H9 (cell line): ENCODE measurements around the gene GSG1L2. TPM values are rescaled to one million over a fixed set of nuclear protein-coding genes. Genes with fewer than 3 reads are reported as not detected.

Source experiments
- DNase-seq: peaks from one replicate; pipeline ENCODE4 v3.0.0-alpha.2; 2017
- H2AFZ ChIP-seq: one replicate; pipeline ENCODE4 v1.6.1; 2013; ENCODE audit warnings: mild to moderate bottlenecking, low read length, control low read depth, moderate library complexity
- H2AK5ac ChIP-seq: 2 replicates; pipeline ENCODE4 v1.6.1; 2013; ENCODE audit warnings: low read length, control low read depth, mixed read lengths; ENCODE audit not compliant: insufficient read length
- H2BK120ac ChIP-seq: one replicate; pipeline ENCODE4 v1.6.1; 2013; ENCODE audit warnings: low read depth, mild to moderate bottlenecking, low read length, control low read depth, inconsistent platforms; ENCODE audit not compliant: poor library complexity, severe bottlenecking
- H2BK12ac ChIP-seq: 2 replicates; pipeline ENCODE4 v1.6.1; 2013; ENCODE audit warnings: low read length, control low read depth, mixed read lengths, low read depth; ENCODE audit not compliant: insufficient read length
- H2BK15ac ChIP-seq: 2 replicates; pipeline ENCODE4 v1.6.1; 2013; ENCODE audit warnings: low read depth, low read length, control low read depth
- H2BK20ac ChIP-seq: one replicate; pipeline ENCODE4 v1.6.1; 2013; ENCODE audit warnings: low read depth, mild to moderate bottlenecking, low read length, control low read depth, inconsistent platforms; ENCODE audit not compliant: poor library complexity, severe bottlenecking
- H2BK5ac ChIP-seq: 2 replicates; pipeline ENCODE4 v1.6.1; 2013; ENCODE audit warnings: low read length, control low read depth, mixed read lengths; ENCODE audit not compliant: insufficient read length
- H3K14ac ChIP-seq: 2 replicates; pipeline ENCODE4 v1.6.1; 2013; ENCODE audit warnings: low read length, control low read depth; ENCODE audit not compliant: insufficient read depth
- H3K18ac ChIP-seq: 2 replicates; pipeline ENCODE4 v1.6.1; 2013; ENCODE audit warnings: low read depth, mild to moderate bottlenecking, mixed read lengths, low read length, control low read depth; ENCODE audit not compliant: insufficient read length
- H3K23ac ChIP-seq: 2 replicates; pipeline ENCODE4 v1.6.1; 2013; ENCODE audit warnings: low read length, control low read depth, mixed read lengths, low read depth; ENCODE audit not compliant: insufficient read length
- H3K23me2 ChIP-seq: 2 replicates; pipeline ENCODE4 v1.6.1; 2013; ENCODE audit warnings: low read depth, mild to moderate bottlenecking, mixed read lengths, low read length, control low read depth; ENCODE audit not compliant: insufficient read length, poor library complexity, severe bottlenecking
- H3K27ac ChIP-seq: 2 replicates; pipeline ENCODE4 v1.5.1; 2013; ENCODE audit warnings: low read length, control low read depth, mixed read lengths, low read depth; ENCODE audit not compliant: insufficient read length
- H3K27me3 ChIP-seq: 2 replicates; pipeline ENCODE4 v1.6.1; 2013; ENCODE audit warnings: low read length, control low read depth, inconsistent platforms; ENCODE audit not compliant: insufficient read depth
- H3K4ac ChIP-seq: 2 replicates; pipeline ENCODE4 v1.6.1; 2013; ENCODE audit warnings: low read depth, mild to moderate bottlenecking, control low read depth, inconsistent platforms, low read length, moderate library complexity
- H3K4me1 ChIP-seq: 2 replicates; pipeline ENCODE4 v1.6.1; 2013; ENCODE audit warnings: low read length, control low read depth, inconsistent platforms; ENCODE audit not compliant: insufficient read depth
- H3K4me2 ChIP-seq: 2 replicates; pipeline ENCODE4 v1.6.1; 2013; ENCODE audit warnings: low read length, control low read depth, mixed read lengths; ENCODE audit not compliant: insufficient read length, insufficient read depth
- H3K56ac ChIP-seq: 2 replicates; pipeline ENCODE4 v1.6.1; 2013; ENCODE audit warnings: low read depth, mild to moderate bottlenecking, mixed read lengths, low read length, control low read depth; ENCODE audit not compliant: insufficient read length
- H3K79me1 ChIP-seq: 2 replicates; pipeline ENCODE4 v1.6.1; 2013; ENCODE audit warnings: low read depth, mild to moderate bottlenecking, moderate library complexity, low read length, control low read depth, inconsistent platforms; ENCODE audit not compliant: insufficient read depth, poor library complexity, severe bottlenecking
- H3K79me2 ChIP-seq: 2 replicates; pipeline ENCODE4 v1.6.1; 2013; ENCODE audit warnings: low read length, control low read depth, inconsistent platforms; ENCODE audit not compliant: insufficient read depth
- H3K9ac ChIP-seq: 2 replicates; pipeline ENCODE4 v1.6.1; 2013; ENCODE audit warnings: low read length, control low read depth, mixed read lengths; ENCODE audit not compliant: insufficient read length; ENCODE audit errors: extremely low read depth
- H3K9me3 ChIP-seq: one replicate; pipeline ENCODE4 v1.6.1; 2013; ENCODE audit warnings: low read depth, low read length, inconsistent platforms; ENCODE audit not compliant: control insufficient read depth
- H3T11ph ChIP-seq: one replicate; pipeline ENCODE4 v1.6.1; 2013; ENCODE audit warnings: mild to moderate bottlenecking, low read length, control low read depth, inconsistent platforms
- H4K20me1 ChIP-seq: one replicate; pipeline ENCODE4 v1.6.1; 2013; ENCODE audit not compliant: control insufficient read depth, insufficient read length, insufficient read depth
- H4K5ac ChIP-seq: 2 replicates; pipeline ENCODE4 v1.6.1; 2013; ENCODE audit warnings: low read depth, mild to moderate bottlenecking, mixed read lengths, low read length, control low read depth; ENCODE audit not compliant: insufficient read length
- H4K8ac ChIP-seq: replicated peaks from 2 replicates; pipeline ENCODE4 v1.6.1; 2013; ENCODE audit warnings: low read length, control low read depth, mixed read lengths, low read depth; ENCODE audit not compliant: insufficient read length
- H4K91ac ChIP-seq: 2 replicates; pipeline ENCODE4 v1.6.1; 2013; ENCODE audit warnings: low read depth, mild to moderate bottlenecking, moderate library complexity, mixed read lengths, low read length, control low read depth; ENCODE audit not compliant: insufficient read length
- H3K27ac Mint-ChIP-seq, 3 experiments: 2 replicates in 2 of 3; 3 replicates in 1 of 3; pipeline ENCODE4 v1.8.0; 2020 to 2021; ENCODE audit warnings: mixed read lengths in 3 of 3, mild to moderate bottlenecking in 1 of 3, moderate library complexity in 1 of 3
- H3K27me3 Mint-ChIP-seq: 2 replicates; pipeline ENCODE4 v1.8.0; 2021; ENCODE audit warnings: low read depth, mild to moderate bottlenecking, moderate library complexity, mixed read lengths
- H3K36me3 Mint-ChIP-seq, 3 experiments: 2 replicates in 2 of 3; 3 replicates in 1 of 3; pipeline ENCODE4 v1.8.0; 2020 to 2021; ENCODE audit warnings: low read depth in 3 of 3, mixed read lengths in 3 of 3; ENCODE audit not compliant: insufficient read depth in 1 of 3
- H3K4me1 Mint-ChIP-seq, 2 experiments: 2 replicates each; pipeline ENCODE4 v1.8.0; 2020; ENCODE audit warnings: mixed read lengths in 2 of 2
- H3K4me3 Mint-ChIP-seq, 2 experiments: 2 replicates in 1 of 2; 3 replicates in 1 of 2; pipeline ENCODE4 v1.8.0; 2020 to 2021; ENCODE audit warnings: mild to moderate bottlenecking in 2 of 2, mixed read lengths in 2 of 2, moderate library complexity in 1 of 2
- H3K9me3 Mint-ChIP-seq, 2 experiments: 2 replicates in 1 of 2; 3 replicates in 1 of 2; pipeline ENCODE4 v1.8.0; 2020; ENCODE audit warnings: mild to moderate bottlenecking in 2 of 2, mixed read lengths in 2 of 2, moderate library complexity in 1 of 2
- WGBS: extraction: QIAGEN DNeasy Blood & Tissue Kit; methylation state at CpG from one replicate; pipeline ENCODE4 v1.1.7; 2013; ENCODE audit warnings: missing lambda C conversion rate, low lambda C conversion rate, mixed read lengths; ENCODE audit not compliant: insufficient read length; ENCODE audit errors: extremely low coverage; 5-methylcytosine and 5-hydroxymethylcytosine counted together
- total RNA-seq: library from RNA; stranded (reverse); gene quantifications from 2 replicates; pipeline ENCODE4 v1.2.1, GENCODE V29; 2021
- TF ChIP-seq, protein P1 (sequence below): fragments of 200-600 bp; sonication (generic); conservative IDR thresholded peaks from 3 replicates; pipeline ENCODE4 v1.8.0; 2021; ENCODE audit warnings: antibody characterized with exemption, mild to moderate bottlenecking

Gene GSG1L2
- total RNA-seq, 1 experiment from 2014 or later, result not detected

DNA sequence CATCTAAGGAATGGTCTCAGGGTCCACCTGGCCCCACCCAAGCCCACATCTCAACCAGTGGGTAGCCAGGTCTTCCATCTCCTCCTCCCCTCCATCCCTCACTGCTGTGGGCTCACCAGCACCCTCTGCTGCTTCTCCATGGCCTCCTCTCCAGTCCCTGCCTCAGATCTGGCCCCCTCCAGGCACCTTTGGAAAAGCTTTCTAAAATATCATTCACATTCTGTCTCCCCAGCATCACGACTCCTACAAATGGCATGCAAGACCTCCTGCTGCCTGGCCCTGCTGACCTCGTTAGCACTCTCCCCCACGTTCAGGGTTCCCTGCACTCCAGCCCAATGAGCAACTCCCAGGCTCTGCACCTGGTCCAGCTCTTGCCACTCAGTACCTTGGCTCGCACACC lies 17.6 kb upstream of the GSG1L2 start:
- H2BK120ac ChIP-seq, result no peak overlapping the region
- no peaks in the 10 kb centered on the region for H3K79me2 ChIP-seq
- DNase-seq, result peak; percentile 74
- Mint-ChIP-seq H3K27me3 (peaks cover 22% of the 10 kb centered on the region), H3K9me3 (no peaks in the 10 kb centered on the region; a peak in 1 of 5 replicates), H3K27ac (no peak overlapping the region; a peak in 2 of 7 replicates), H3K4me1 (peaks cover 18 to 21% of the 10 kb centered on the region in 2 experiments), H3K4me3 (no peak overlapping the region; a peak in 2 of 5 replicates), H3K36me3 (no peaks in the 10 kb centered on the region)
- H2AK5ac ChIP-seq, result no peak overlapping the region
- no peaks in the 10 kb centered on the region for H3K23me2 ChIP-seq
- no peaks in the 10 kb centered on the region for H3K9me3 ChIP-seq
- H3K4me1 ChIP-seq, result peaks cover 2% of the 10 kb centered on the region; the same call in 1 of the 2 replicates
- H3K79me1 ChIP-seq, result no peaks in the 10 kb centered on the region
- H3K27me3 ChIP-seq, result no peaks in the 10 kb centered on the region
- no peak overlapping the region for H3K23ac ChIP-seq
- no peak overlapping the region for H2BK20ac ChIP-seq
- H2BK12ac ChIP-seq, result no peak overlapping the region
- H3K4ac ChIP-seq, result no peak overlapping the region
- H3K14ac ChIP-seq, result no peak overlapping the region
- H2BK15ac ChIP-seq, result no peak overlapping the region
- H4K5ac ChIP-seq, result no peak overlapping the region
- no peak overlapping the region for H3K4me2 ChIP-seq
- H2BK5ac ChIP-seq, result no peak overlapping the region
- TF ChIP-seq, protein P1, sequence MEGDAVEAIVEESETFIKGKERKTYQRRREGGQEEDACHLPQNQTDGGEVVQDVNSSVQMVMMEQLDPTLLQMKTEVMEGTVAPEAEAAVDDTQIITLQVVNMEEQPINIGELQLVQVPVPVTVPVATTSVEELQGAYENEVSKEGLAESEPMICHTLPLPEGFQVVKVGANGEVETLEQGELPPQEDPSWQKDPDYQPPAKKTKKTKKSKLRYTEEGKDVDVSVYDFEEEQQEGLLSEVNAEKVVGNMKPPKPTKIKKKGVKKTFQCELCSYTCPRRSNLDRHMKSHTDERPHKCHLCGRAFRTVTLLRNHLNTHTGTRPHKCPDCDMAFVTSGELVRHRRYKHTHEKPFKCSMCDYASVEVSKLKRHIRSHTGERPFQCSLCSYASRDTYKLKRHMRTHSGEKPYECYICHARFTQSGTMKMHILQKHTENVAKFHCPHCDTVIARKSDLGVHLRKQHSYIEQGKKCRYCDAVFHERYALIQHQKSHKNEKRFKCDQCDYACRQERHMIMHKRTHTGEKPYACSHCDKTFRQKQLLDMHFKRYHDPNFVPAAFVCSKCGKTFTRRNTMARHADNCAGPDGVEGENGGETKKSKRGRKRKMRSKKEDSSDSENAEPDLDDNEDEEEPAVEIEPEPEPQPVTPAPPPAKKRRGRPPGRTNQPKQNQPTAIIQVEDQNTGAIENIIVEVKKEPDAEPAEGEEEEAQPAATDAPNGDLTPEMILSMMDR, result peak; percentile 48; the same call in 2 of the 3 replicates
- H3K18ac ChIP-seq, result no peak overlapping the region
- H2AFZ ChIP-seq, result no peak overlapping the region
- no peak overlapping the region for H4K91ac ChIP-seq
- H3K56ac ChIP-seq, result no peak overlapping the region
- no CpG with 5 or more reads among the region's 4 CpGs for WGBS
- no peak overlapping the region for H3K9ac ChIP-seq
- H3T11ph ChIP-seq, result no peak overlapping the region
- no peak overlapping the region for H4K8ac ChIP-seq
- H3K27ac ChIP-seq, result no peak overlapping the region
- no peaks in the 10 kb centered on the region for H4K20me1 ChIP-seq
